Omental fat pad (tissue), 4 donors: ENCODE data around the gene PPT2. TPM values are rescaled to one million over a fixed set of nuclear protein-coding genes. Genes with fewer than 3 reads are reported as not detected.
A peak's percentile ranks its signal among the peaks of the same experiment; 100 is the strongest.
"Not testable (repeated sequence)": the region's sequence is repeated elsewhere in the genome, so short reads cannot be mapped to it uniquely, and the experiment has no call there.

Experiments
- ATAC-seq: fragments of 150-250 bp; one replicate; pipeline ENCODE4 v1.9.1; 2016; ENCODE audit warnings: mild to moderate bottlenecking, moderate library complexity; ENCODE audit not compliant: low FRiP score
- DNase-seq: peaks from one replicate; pipeline ENCODE4 v3.0.0-alpha.2; 2019; ENCODE audit warnings: low spot score
- CTCF ChIP-seq, 3 donors: fragments of 450-650 bp; IDR thresholded peaks; one replicate each; pipeline ENCODE4 v1.5.1; 2016 to 2017; ENCODE audit warnings: antibody characterized with exemption in 3 of 3, mild to moderate bottlenecking in 3 of 3, moderate library complexity in 2 of 3
- total RNA-seq, 4 donors: library from RNA; depleted of rRNA; stranded (reverse); fragments of >200 nt; gene quantifications; one replicate each; pipeline ENCODE4 v1.1.0, GENCODE V29; 2016

Gene PPT2
- total RNA-seq, 4 donors from 2014 or later = 21.5 to 161 (median 34.3) TPM

DNA sequence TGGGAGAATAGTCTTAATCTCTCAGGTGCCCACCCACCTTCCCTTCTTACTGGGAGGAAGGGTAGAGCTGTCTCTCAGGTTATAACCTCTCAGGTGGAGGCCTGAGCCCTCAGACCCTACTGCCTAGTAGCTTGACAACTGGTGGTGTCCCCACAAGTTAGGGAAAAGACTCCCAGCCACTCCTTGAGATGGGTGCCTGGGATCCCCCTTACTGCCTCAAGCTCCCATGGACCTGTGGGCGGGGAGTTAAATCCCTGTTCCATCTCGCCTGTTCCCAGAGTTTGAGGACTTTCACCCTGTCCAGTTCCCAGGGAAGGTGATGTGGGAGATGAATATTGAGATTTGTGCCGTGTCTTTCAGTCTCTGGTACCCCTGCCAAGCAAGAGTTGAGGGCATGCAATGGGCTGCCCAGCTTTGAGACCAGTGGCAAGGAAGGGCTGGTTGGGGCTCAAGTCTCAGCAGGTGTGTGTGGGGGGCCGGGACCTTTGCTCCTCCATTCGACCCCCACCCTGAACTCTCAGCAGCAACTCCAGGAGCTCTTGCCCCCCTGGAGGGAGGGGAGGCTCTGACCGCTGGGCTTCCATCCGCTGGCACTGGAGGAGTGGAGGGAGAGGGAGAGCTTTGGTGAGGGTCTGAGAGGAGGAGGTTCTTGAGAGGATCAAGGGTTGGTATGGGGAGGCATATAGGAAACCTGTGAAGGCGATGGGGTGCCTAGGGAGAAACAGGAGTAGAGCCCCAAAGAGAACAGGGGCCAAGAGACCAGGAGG is 37.2 kb downstream of the PPT2 start:
- no peak for DNase-seq
- TF ChIP-seq CTCF (IDR thresholded peaks at IDR 0.05) = no peak
- ATAC-seq = no peak

DNA sequence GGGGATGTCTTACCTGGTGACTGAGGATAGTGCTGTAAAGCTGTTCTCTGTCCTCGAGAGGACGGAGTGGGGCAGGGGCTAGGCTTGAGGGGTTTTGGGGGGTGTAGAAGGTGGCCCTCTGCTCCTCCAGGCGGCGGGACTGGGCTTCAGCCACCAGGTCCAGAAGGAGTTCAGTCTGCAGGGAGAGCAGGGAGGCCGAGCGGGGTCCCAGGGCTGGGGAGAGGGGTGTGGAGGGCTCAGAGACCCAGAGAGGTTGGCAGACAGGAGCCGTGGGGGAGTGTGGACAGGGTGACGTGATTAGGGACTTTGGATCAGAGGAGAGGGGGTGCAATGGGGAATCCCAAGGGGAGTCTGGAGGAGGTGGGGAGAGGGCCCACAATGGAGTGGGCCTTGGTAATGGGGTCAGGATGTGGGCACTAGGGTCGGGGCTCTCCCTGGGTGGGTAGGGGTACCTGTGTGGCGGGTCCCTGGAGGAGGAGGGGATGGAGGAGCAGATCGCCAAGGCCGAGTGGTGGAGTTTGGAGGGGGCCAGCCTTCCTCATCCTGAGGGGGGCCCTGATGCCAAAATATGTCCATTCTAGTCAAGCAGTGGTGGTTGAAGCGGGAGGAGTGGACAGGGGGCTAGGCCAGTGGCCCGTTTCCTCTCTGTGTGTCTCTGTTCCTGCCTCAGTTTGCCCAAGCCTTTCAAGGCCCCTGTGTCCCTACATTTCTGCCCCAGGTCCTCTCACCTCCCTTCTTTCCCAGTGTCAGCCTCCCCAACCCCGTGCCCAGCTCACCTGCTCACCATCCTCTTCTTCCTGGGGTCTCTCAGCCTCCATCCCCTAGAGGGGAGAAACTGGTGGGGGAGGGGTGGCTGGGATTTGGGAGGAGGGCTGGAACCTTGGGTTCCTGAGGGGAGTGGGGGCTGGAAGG is 38.0 kb downstream of the PPT2 start:
- ATAC-seq = no peak
- no peak for TF ChIP-seq CTCF (IDR thresholded peaks at IDR 0.05)
- no peak for DNase-seq

GRCh38 chr6:32192608-32193039 is 38.7 kb downstream of the PPT2 start, which contains the start of gene GPSM3:
GPSM3 (minus strand) TSS chr6:32192643; CDS start chr6:32192513, 130 bp downstream.
- TF ChIP-seq CTCF (IDR thresholded peaks at IDR 0.05) = no peak
- DNase-seq (no peak), ATAC-seq (no peak)

GRCh38 chr6:32193096-32193495 is 39.2 kb downstream of the PPT2 start:
- not testable (repeated sequence) for ATAC-seq, DNase-seq

DNA sequence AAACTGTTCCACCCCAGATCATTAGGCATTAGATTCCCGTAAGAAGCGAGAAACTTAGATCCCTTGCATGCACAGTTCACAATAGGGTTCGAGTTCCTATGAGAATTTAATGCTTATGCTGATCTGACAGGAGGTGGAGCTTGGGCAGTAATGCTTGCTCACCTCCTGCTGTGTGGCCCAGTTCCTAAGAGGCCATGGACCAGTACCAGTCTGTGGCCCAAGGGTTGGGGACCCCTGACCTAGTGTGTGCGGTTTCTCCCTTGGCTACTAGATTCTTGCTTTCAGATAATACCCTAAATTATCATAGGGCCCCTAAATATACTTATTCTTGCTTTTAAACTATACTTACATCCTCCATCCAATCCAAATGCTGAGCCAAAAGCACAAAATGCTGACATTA is 40.4 kb downstream of the PPT2 start:
- ATAC-seq (no peak), DNase-seq (no peak)
- no peak for TF ChIP-seq CTCF (IDR thresholded peaks at IDR 0.05)

- TF ChIP-seq CTCF (IDR thresholded peaks at IDR 0.05) = peak in 1 of 3 donors; percentile 27
- no peak for DNase-seq
- ATAC-seq = no peak
Measured at GRCh38 chr6:32194825-32195651, 41.1 kb downstream of the PPT2 start.

GRCh38 chr6:32195652-32195901 is 41.6 kb downstream of the PPT2 start:
- no peak for TF ChIP-seq CTCF (IDR thresholded peaks at IDR 0.05)
- ATAC-seq = peak; percentile 94

More at GRCh38 chr6:32195652-32195901, 41.6 kb downstream of the PPT2 start:
- DNase-seq = peak; percentile 100
